T1000 (cell line): Measurements from ENCODE around the gene THAP3.

Source experiments
- DNase-seq: peaks from one replicate; lab custom pipeline; 2025; ENCODE audit warnings: mixed read lengths; lab: John Stamatoyannopoulos, UW

THAP3 gene

GRCh38 chr1:6624710-6625583 lies at the start of gene THAP3:
THAP3 (plus strand) TSS chr1:6624868; CDS start chr1:6625219, 351 bp downstream.
- DNase-seq = peak; percentile 73

GRCh38 chr1:6577831-6578525 lies 46.7 kb upstream of the THAP3 start:
- DNase-seq = peak; percentile 37

- DNase-seq = no peak
Measured at GRCh38 chr1:6578624-6579373, 45.9 kb upstream of the THAP3 start.

- DNase-seq = peak; percentile 98
Measured at GRCh38 chr1:6579374-6580118, 45.1 kb upstream of the THAP3 start, which contains the start of gene ZBTB48. ZBTB48 (plus strand) TSS chr1:6579994; CDS start chr1:6580610, 616 bp downstream.

GRCh38 chr1:6580119-6580592 lies 44.5 kb upstream of the THAP3 start:
- DNase-seq = no peak

GRCh38 chr1:6580593-6581409 lies 43.9 kb upstream of the THAP3 start:
- no peak for DNase-seq

GRCh38 chr1:6581561-6582305 lies 42.9 kb upstream of the THAP3 start:
- DNase-seq = no peak

- DNase-seq = no peak
Measured at GRCh38 chr1:6582370-6582769, 42.3 kb upstream of the THAP3 start.

GRCh38 chr1:6584126-6585080 lies 40.3 kb upstream of the THAP3 start:
- no peak for DNase-seq

GRCh38 chr1:6585081-6585722 lies 39.5 kb upstream of the THAP3 start:
- no peak for DNase-seq

GRCh38 chr1:6585841-6586240 lies 38.8 kb upstream of the THAP3 start:
- DNase-seq = no peak

- DNase-seq = no peak
Measured at GRCh38 chr1:6586404-6586816, 38.3 kb upstream of the THAP3 start.

- peak; percentile 24 for DNase-seq
Measured at GRCh38 chr1:6587261-6588005, 37.2 kb upstream of the THAP3 start.

GRCh38 chr1:6588128-6588892 lies 36.4 kb upstream of the THAP3 start:
- no peak for DNase-seq

- no peak for DNase-seq
Measured at GRCh38 chr1:6588893-6589520, 35.7 kb upstream of the THAP3 start.

- DNase-seq = no peak
Measured at GRCh38 chr1:6590046-6590445, 34.6 kb upstream of the THAP3 start.
